Measurements from ENCODE around the gene FNDC7. TPM values are rescaled to one million over a fixed set of nuclear protein-coding genes. Genes with fewer than 3 reads are reported as not detected.
"Not testable (repeated sequence)": the region's sequence is repeated elsewhere in the genome, so short reads cannot be mapped to it uniquely, and the experiment has no call there.

Gene FNDC7
- polyA plus RNA-seq, 2 donors: not detected

GRCh38 chr1:108749081-108749480, 36.4 kb downstream of the FNDC7 start:
- Histone ChIP-seq H3K9me3 (ENCODE audit: control insufficient read depth in 2 of 2, insufficient read depth in 1 of 2, low read depth in 1 of 2, low read length in 1 of 2) (no peaks in the 10 kb centered on the region), H3K4me1 (ENCODE audit: control insufficient read depth in 2 of 2, insufficient read depth in 2 of 2, low read length in 1 of 2) (peaks cover 0 to 8% of the 10 kb centered on the region in 2 donors), H3K27ac (ENCODE audit: low read depth in 2 of 2, low read length in 1 of 2) (peak overlapping the region in 1 of 2 donors; percentile 4), H3K4me3 (ENCODE audit: low read depth in 1 of 2, low read length in 2 of 2) (no peak overlapping the region), H3K27me3 (ENCODE audit: control insufficient read depth in 1 of 2, insufficient read depth in 2 of 2, low read length in 2 of 2) (no peaks in the 10 kb centered on the region), H3K36me3 (ENCODE audit: control insufficient read depth in 2 of 2, insufficient read depth in 2 of 2, low read length in 1 of 2) (no peaks in the 10 kb centered on the region)
- WGBS, 2 donors: 53 to 65% methylated on average over 4 of the region's 4 CpGs

- no peak overlapping the region for H3K4me3 ChIP-seq (ENCODE audit: low read depth in 1 of 2, low read length in 2 of 2)
- no peak overlapping the region for H3K27ac ChIP-seq (ENCODE audit: low read depth in 2 of 2, low read length in 1 of 2)
- 64 to 68% methylated on average over 1 of the region's 1 CpG for WGBS, 2 donors
- no peaks in the 10 kb centered on the region for H3K36me3 ChIP-seq (ENCODE audit: control insufficient read depth in 2 of 2, insufficient read depth in 2 of 2, low read length in 1 of 2)
- H3K9me3 ChIP-seq (ENCODE audit: control insufficient read depth in 2 of 2, insufficient read depth in 1 of 2, low read depth in 1 of 2, low read length in 1 of 2): no peaks in the 10 kb centered on the region
- no peaks in the 10 kb centered on the region for H3K27me3 ChIP-seq (ENCODE audit: control insufficient read depth in 1 of 2, insufficient read depth in 2 of 2, low read length in 2 of 2)
- H3K4me1 ChIP-seq (ENCODE audit: control insufficient read depth in 2 of 2, insufficient read depth in 2 of 2, low read length in 1 of 2): peaks cover 0 to 8% of the 10 kb centered on the region in 2 donors
These were observed 37.9 kb downstream of the FNDC7 start for GRCh38 chr1:108750476-108751181.

- Histone ChIP-seq H3K27me3 (ENCODE audit: control insufficient read depth in 1 of 2, insufficient read depth in 2 of 2, low read length in 2 of 2) (no peaks in the 10 kb centered on the region), H3K4me1 (ENCODE audit: control insufficient read depth in 2 of 2, insufficient read depth in 2 of 2, low read length in 1 of 2) (peaks cover 0 to 6% of the 10 kb centered on the region in 2 donors), H3K4me3 (ENCODE audit: low read depth in 1 of 2, low read length in 2 of 2) (no peak overlapping the region), H3K9me3 (ENCODE audit: control insufficient read depth in 2 of 2, insufficient read depth in 1 of 2, low read depth in 1 of 2, low read length in 1 of 2) (no peaks in the 10 kb centered on the region), H3K36me3 (ENCODE audit: control insufficient read depth in 2 of 2, insufficient read depth in 2 of 2, low read length in 1 of 2) (no peaks in the 10 kb centered on the region), H3K27ac (ENCODE audit: low read depth in 2 of 2, low read length in 1 of 2) (no peak overlapping the region)
- 76 to 77% methylated on average over 3 of the region's 3 CpGs for WGBS, 2 donors
These were observed 40.7 kb downstream of the FNDC7 start for GRCh38 chr1:108753363-108753762.

DNA sequence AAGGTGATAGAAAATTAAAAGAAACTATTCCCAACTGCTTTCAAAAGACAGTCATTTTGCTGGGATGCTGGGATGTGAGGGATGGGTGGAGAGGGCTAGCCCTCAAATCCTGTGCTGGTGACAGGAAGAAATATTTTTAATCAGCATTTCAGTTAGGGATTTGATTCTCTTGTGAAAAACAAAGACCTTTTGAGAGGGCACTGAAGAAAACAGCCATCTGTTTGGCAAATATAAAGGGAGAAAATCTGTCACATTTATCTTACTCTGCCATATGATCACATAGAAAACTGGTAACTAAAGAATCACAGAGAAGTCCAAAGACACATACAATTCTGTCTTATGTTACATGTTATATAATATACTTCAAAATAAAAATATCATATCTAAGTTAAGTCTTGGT, 46.1 kb downstream of the FNDC7 start:
- no peak overlapping the region for H3K4me3 ChIP-seq (ENCODE audit: low read depth in 1 of 2, low read length in 2 of 2)
- H3K36me3 ChIP-seq (ENCODE audit: control insufficient read depth in 2 of 2, insufficient read depth in 2 of 2, low read length in 1 of 2): no peaks in the 10 kb centered on the region

GRCh38 chr1:108767115-108767514, 54.4 kb downstream of the FNDC7 start:
- peaks cover 0 to 5% of the 10 kb centered on the region in 2 donors for H3K36me3 ChIP-seq (ENCODE audit: control insufficient read depth in 2 of 2, insufficient read depth in 2 of 2, low read length in 1 of 2)
- WGBS, 2 donors: 58 to 65% methylated on average over 1 of the region's 1 CpG

More for the DNA sequence above, 46.1 kb downstream of the FNDC7 start:
- H3K4me1 ChIP-seq (ENCODE audit: control insufficient read depth in 2 of 2, insufficient read depth in 2 of 2, low read length in 1 of 2): no peaks in the 10 kb centered on the region
- no peaks in the 10 kb centered on the region for H3K27me3 ChIP-seq (ENCODE audit: control insufficient read depth in 1 of 2, insufficient read depth in 2 of 2, low read length in 2 of 2)
- no peak overlapping the region for H3K27ac ChIP-seq (ENCODE audit: low read depth in 2 of 2, low read length in 1 of 2)
- H3K9me3 ChIP-seq (ENCODE audit: control insufficient read depth in 2 of 2, insufficient read depth in 1 of 2, low read depth in 1 of 2, low read length in 1 of 2): no peaks in the 10 kb centered on the region

GRCh38 chr1:108767708-108768107, 55.0 kb downstream of the FNDC7 start:
- no peak overlapping the region for H3K4me3 ChIP-seq (ENCODE audit: low read depth in 1 of 2, low read length in 2 of 2)
- 86 to 87% methylated on average over 3 of the region's 3 CpGs for WGBS, 2 donors
- no peaks in the 10 kb centered on the region for H3K27me3 ChIP-seq (ENCODE audit: control insufficient read depth in 1 of 2, insufficient read depth in 2 of 2, low read length in 2 of 2)
- no peaks in the 10 kb centered on the region for H3K9me3 ChIP-seq (ENCODE audit: control insufficient read depth in 2 of 2, insufficient read depth in 1 of 2, low read depth in 1 of 2, low read length in 1 of 2)
- H3K4me1 ChIP-seq (ENCODE audit: control insufficient read depth in 2 of 2, insufficient read depth in 2 of 2, low read length in 1 of 2): no peaks in the 10 kb centered on the region
- no peak overlapping the region for H3K27ac ChIP-seq (ENCODE audit: low read depth in 2 of 2, low read length in 1 of 2)
- H3K36me3 ChIP-seq (ENCODE audit: control insufficient read depth in 2 of 2, insufficient read depth in 2 of 2, low read length in 1 of 2): peaks cover 0 to 5% of the 10 kb centered on the region in 2 donors

More at GRCh38 chr1:108767115-108767514, 54.4 kb downstream of the FNDC7 start:
- no peaks in the 10 kb centered on the region for H3K4me1 ChIP-seq (ENCODE audit: control insufficient read depth in 2 of 2, insufficient read depth in 2 of 2, low read length in 1 of 2)
- no peaks in the 10 kb centered on the region for H3K9me3 ChIP-seq (ENCODE audit: control insufficient read depth in 2 of 2, insufficient read depth in 1 of 2, low read depth in 1 of 2, low read length in 1 of 2)
- no peak overlapping the region for H3K27ac ChIP-seq (ENCODE audit: low read depth in 2 of 2, low read length in 1 of 2)
- no peaks in the 10 kb centered on the region for H3K27me3 ChIP-seq (ENCODE audit: control insufficient read depth in 1 of 2, insufficient read depth in 2 of 2, low read length in 2 of 2)
- H3K4me3 ChIP-seq (ENCODE audit: low read depth in 1 of 2, low read length in 2 of 2): no peak overlapping the region

DNA sequence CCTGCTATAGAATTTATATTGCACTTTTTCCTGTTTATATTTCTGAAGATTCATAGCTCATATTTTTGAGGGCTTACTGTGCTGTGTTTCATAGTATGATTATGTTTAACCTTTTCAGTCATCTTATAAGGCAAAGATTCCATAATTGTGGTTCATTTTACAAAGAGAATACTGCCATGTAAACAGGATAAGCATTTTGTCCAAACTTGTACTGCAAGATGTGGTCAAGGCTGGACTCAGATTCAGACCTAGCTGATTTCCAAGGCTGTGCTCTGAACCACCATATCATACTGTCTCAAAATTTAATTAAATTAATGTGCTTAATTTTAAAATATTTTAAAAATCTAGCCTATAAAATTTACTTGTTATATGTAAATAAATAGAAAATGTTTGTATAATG, 65.1 kb downstream of the FNDC7 start:
- H3K9me3 ChIP-seq (ENCODE audit: control insufficient read depth in 2 of 2, insufficient read depth in 1 of 2, low read depth in 1 of 2, low read length in 1 of 2): no peaks in the 10 kb centered on the region
- no peak overlapping the region for H3K4me3 ChIP-seq (ENCODE audit: low read depth in 1 of 2, low read length in 2 of 2)
- no peaks in the 10 kb centered on the region for H3K27me3 ChIP-seq (ENCODE audit: control insufficient read depth in 1 of 2, insufficient read depth in 2 of 2, low read length in 2 of 2)
- H3K4me1 ChIP-seq (ENCODE audit: control insufficient read depth in 2 of 2, insufficient read depth in 2 of 2, low read length in 1 of 2): no peaks in the 10 kb centered on the region
- no peak overlapping the region for H3K27ac ChIP-seq (ENCODE audit: low read depth in 2 of 2, low read length in 1 of 2)
- peaks cover 0 to 5% of the 10 kb centered on the region in 2 donors for H3K36me3 ChIP-seq (ENCODE audit: control insufficient read depth in 2 of 2, insufficient read depth in 2 of 2, low read length in 1 of 2)

DNA sequence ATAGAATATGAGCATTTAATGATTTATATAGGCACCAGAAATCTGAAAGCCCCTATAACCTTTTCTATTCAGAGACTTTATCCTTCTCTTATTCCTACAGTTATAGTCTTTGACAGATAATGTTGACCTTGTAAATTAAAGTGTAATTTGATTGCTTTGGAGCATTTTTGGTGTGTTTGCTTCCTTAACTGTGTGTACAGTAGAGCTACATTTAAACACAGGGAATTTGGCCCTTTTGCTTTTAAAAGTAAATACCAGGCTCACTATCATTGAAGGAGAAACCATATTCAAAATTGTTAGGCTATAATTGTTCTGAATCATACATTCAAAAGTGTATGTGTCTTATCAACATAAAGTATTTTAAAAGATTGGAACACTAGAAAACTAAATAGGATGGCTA, 66.7 kb downstream of the FNDC7 start:
- H3K4me1 ChIP-seq (ENCODE audit: control insufficient read depth in 2 of 2, insufficient read depth in 2 of 2, low read length in 1 of 2): no peaks in the 10 kb centered on the region
- no peaks in the 10 kb centered on the region for H3K9me3 ChIP-seq (ENCODE audit: control insufficient read depth in 2 of 2, insufficient read depth in 1 of 2, low read depth in 1 of 2, low read length in 1 of 2)
- H3K36me3 ChIP-seq (ENCODE audit: control insufficient read depth in 2 of 2, insufficient read depth in 2 of 2, low read length in 1 of 2): peaks cover 2% of the 10 kb centered on the region in 2 donors

DNA sequence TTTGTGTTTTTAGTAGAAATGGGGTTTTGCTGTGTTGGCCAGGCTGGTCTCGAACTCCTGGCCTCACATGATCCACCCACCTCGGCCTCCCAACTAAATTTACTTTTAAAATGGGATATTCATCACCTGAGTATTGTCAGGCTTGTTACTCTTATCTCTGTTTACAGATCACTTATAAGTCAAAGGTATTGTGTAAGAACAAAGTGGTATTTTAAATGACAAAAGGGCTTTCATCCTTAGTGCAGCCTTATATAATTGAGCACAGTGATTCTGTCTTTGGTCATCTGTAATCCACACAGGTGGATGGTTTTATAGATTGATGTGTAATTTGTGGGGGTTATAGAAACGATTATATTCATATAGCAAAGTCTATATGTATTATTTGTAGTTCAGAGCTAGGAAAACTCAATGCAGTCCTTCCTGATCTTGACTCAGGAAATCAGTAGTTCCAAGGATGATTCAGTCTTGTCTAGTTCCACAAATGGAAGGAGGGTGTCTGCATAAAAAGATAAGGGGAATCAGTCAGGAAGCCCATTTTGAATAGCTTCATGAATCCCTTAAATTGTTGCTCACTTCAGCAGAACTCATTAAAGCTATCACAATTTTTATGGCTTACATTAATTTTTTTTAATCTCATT, 68.3 kb downstream of the FNDC7 start:
- no peak overlapping the region for H3K4me3 ChIP-seq (ENCODE audit: low read depth in 1 of 2, low read length in 2 of 2)
- no peaks in the 10 kb centered on the region for H3K4me1 ChIP-seq (ENCODE audit: control insufficient read depth in 2 of 2, insufficient read depth in 2 of 2, low read length in 1 of 2)
- peaks cover 0 to 7% of the 10 kb centered on the region in 2 donors for H3K9me3 ChIP-seq (ENCODE audit: control insufficient read depth in 2 of 2, insufficient read depth in 1 of 2, low read depth in 1 of 2, low read length in 1 of 2)
- peaks cover 2 to 8% of the 10 kb centered on the region in 2 donors for H3K36me3 ChIP-seq (ENCODE audit: control insufficient read depth in 2 of 2, insufficient read depth in 2 of 2, low read length in 1 of 2)
- H3K27ac ChIP-seq (ENCODE audit: low read depth in 2 of 2, low read length in 1 of 2): no peak overlapping the region
- WGBS, 2 donors: 85 to 88% methylated on average over 3 of the region's 3 CpGs
- H3K27me3 ChIP-seq (ENCODE audit: control insufficient read depth in 1 of 2, insufficient read depth in 2 of 2, low read length in 2 of 2): no peaks in the 10 kb centered on the region

More for the DNA sequence above, 66.7 kb downstream of the FNDC7 start:
- Histone ChIP-seq H3K27ac (ENCODE audit: low read depth in 2 of 2, low read length in 1 of 2) (no peak overlapping the region), H3K4me3 (ENCODE audit: low read depth in 1 of 2, low read length in 2 of 2) (no peak overlapping the region), H3K27me3 (ENCODE audit: control insufficient read depth in 1 of 2, insufficient read depth in 2 of 2, low read length in 2 of 2) (no peaks in the 10 kb centered on the region)

- not testable (repeated sequence) for H3K4me3 ChIP-seq (ENCODE audit: low read depth in 1 of 2, low read length in 2 of 2); H3K9me3 ChIP-seq (ENCODE audit: control insufficient read depth in 2 of 2, insufficient read depth in 1 of 2, low read depth in 1 of 2, low read length in 1 of 2); H3K36me3 ChIP-seq (ENCODE audit: control insufficient read depth in 2 of 2, insufficient read depth in 2 of 2, low read length in 1 of 2); H3K4me1 ChIP-seq (ENCODE audit: control insufficient read depth in 2 of 2, insufficient read depth in 2 of 2, low read length in 1 of 2); H3K27ac ChIP-seq (ENCODE audit: low read depth in 2 of 2, low read length in 1 of 2); H3K27me3 ChIP-seq (ENCODE audit: control insufficient read depth in 1 of 2, insufficient read depth in 2 of 2, low read length in 2 of 2)
- WGBS, 2 donors: 98 to 100% methylated on average over 1 of the region's 1 CpG
These were observed 68.9 kb downstream of the FNDC7 start for GRCh38 chr1:108781575-108781944.

Measured in esophagus (tissue), 2 donors.